Stimulated activated CD8-positive, alpha-beta memory T cell treated with anti-CD3 and anti-CD28 coated beads, Interleukin-7, amount 100 ng/mL, for 24 hours (primary cell): Measurements from ENCODE around the gene DOCK1.

ENCODE experiments used
- DNase-seq: peaks from one replicate; pipeline ENCODE4 v3.0.0-alpha.2; 2020; ENCODE audit warnings: low read depth

DOCK1 gene

DNA sequence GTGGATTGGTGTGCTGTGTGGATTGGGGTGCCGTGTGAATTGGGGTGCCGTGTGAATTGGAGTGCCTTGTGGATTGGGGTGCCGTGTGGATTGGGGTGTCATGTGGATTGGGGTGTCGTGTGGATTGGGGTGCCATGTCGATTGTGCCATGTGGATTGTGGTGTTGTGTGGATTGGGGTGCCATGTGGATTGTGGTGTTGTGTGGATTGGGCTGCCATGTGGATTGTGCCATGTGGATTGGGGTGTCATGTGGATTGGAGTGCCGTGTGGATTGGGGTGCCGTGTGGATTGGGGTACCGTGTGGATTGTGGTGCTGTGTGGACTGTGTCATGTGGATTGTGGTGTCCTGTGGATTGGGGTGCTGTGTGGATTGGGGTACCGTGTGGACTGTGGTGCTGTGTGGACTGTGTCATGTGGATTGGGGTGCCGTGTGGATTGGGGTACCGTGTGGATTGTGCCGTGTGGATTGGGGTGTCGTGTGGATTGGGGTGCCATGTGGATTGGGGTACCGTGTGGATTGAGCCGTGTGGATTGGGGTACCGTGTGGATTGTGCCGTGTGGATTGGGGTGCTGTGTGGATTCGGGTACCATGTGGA lies 523.3 kb downstream of the DOCK1 start:
- no peak for DNase-seq

DNA sequence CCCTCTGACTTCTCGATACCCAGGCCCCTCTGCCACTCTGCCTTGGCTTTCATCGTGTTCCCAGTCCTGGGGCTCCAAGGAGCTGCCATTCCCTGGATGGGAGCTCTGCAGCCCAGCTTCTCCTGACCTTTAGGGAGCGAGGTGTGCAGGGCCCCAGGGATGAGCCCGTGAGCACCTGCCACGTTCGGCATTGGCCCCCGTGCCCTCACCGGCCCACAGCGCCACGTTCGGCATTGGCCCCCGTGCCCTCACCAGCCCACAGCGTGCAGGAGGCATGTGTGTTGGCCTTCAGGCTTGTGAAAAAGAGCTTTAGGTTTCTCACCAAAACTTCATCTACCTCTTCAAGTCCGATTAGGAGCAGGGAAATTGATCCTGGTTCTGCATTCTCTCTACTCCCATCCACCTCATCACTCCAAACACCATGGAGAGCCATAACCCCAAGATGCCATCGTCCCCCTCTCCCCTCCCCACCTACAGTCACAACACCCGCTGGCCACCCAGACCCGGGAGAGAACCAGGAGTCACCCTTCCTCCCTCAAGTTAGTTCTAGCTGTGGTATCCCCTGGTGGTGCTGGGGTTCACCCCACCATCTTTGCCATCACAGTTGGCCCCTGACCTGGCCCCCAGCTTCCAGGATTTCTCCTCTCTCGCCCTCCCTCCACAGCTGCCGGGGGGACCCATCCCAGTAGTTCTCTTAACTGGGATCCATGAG lies 524.5 kb downstream of the DOCK1 start:
- no peak for DNase-seq

DNA sequence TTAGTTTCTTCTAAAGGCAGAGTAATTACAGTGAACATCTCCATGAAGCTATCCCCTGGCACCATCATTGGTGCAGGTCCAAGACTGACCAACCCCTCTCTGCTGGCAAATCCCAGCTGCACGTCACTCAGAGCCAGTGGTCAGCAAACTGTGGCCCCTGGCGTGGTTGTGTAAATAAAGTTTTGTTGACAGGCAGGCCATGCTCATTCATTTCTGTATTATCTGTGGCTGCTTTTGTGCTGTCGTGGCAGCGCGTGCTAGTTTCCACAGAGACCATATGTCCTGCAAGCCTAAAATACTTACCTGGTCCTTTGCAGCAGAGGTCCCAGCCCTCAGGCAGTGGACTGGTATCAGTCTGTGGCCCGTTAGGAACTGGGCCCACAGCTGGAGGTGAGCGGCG lies 526.3 kb downstream of the DOCK1 start:
- DNase-seq = no peak

- DNase-seq = no peak
These were observed 528.8 kb downstream of the DOCK1 start for GRCh38 chr10:127434006-127434405.

- DNase-seq = no peak
These were observed 530.0 kb downstream of the DOCK1 start for GRCh38 chr10:127435246-127435645.

DNA sequence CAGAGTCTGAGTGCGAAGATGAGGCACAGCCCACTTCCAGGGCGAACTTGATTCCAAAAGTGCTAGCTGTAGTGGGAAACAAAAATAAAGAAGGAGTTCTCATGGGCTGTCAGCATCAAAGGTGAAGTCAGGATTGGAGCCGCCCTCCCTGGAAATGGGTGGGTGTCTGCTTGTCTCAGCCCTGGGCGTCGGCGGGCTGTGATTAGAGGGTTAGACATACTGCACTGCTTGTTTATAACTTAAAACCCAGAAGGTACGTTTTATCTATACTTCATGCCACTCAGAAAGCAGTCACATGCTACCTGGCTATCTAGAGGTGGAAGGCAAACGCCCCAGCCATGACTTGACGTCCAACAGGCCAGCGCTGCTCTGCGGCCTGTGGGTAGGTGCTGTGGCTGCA lies 535.1 kb downstream of the DOCK1 start:
- no peak for DNase-seq

DNA sequence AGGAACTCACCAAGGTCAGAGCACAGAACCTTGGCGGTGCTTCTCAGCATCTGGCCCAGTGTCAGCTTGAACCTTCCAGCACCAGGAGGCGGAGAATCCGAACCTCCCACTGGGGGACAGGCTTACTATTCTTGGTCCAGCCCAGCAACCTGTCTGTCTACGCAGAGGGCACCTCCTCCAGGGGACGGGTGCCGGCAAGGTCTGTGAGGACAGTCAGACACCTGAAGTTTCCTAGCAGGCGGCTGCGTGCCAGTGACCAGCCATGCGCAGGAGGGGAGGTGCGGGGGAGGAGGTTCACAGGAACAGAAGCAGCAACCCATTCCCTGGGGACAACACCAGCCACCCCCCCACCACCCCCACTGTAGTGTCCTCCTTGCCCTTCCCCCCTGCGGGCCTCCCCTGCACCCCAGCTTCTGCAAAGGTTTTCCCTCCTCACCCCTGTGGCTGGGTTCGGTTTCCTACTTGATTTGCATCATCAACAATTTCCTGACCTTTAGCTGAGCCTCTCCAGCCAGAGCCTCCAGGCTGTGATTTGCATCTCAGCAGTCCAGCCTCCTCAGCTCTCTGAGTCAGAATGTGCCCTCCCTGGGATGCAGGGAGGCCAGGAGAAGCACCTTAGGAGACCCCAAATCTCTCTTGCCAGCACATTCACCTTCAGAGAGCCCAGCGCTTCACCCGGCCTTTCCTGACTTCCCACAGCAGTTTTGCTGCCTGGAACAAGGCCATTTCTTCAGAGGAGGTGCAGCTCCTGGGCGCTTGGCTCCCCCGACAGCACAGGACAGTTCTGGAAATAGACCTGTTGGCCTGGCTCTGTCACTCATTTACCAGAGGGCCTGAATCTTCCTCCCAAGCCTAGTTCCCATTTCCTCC lies 536.4 kb downstream of the DOCK1 start:
- DNase-seq = no peak

DNA sequence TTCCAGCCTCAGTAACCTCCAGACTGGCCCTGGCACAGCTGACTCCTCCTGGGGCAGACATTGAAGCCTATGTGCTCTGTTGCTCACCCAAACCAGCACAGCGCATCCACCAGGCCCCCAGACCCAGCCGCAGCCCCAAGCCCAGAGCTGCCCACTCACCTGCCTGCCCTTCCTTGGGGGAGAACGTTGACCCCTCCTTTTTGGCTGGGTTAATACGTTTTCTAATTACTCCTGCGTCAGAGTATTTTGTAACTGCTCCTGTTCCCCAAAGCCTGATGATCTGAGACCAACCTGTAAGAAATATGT lies 536.9 kb downstream of the DOCK1 start:
- DNase-seq = no peak

DNA sequence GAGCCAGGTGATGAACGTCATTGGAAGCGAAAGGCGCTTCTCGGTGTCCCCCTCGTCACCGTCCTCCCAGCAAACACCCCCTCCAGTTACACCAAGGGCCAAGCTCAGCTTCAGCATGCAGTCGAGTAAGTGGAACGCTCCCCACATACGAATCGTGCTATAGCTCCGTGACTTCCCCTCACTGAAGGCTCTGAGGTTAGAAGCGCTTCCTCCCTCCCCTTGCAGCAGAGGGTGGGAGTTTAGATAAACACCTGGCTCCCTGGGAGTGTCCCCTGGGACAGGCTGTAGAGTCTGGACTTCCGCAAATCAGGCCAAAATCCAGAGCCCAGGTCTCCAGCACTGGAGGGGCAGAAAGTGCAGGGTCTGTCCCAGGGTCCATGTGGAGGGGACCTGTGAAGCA lies 538.9 kb downstream of the DOCK1 start:
- DNase-seq = no peak

- no peak for DNase-seq
These were observed 542.0 kb downstream of the DOCK1 start for GRCh38 chr10:127447197-127447596.

- DNase-seq = no peak
These were observed 544.3 kb downstream of the DOCK1 start for GRCh38 chr10:127449490-127449889.

GRCh38 chr10:127450644-127451043 lies 545.4 kb downstream of the DOCK1 start:
- DNase-seq = no peak

GRCh38 chr10:127451628-127452027 lies 546.4 kb downstream of the DOCK1 start:
- DNase-seq = no peak

- no peak for DNase-seq
These were observed 547.3 kb downstream of the DOCK1 start for GRCh38 chr10:127452568-127452967.

GRCh38 chr10:127453706-127454105 lies 548.5 kb downstream of the DOCK1 start:
- no peak for DNase-seq

DNA sequence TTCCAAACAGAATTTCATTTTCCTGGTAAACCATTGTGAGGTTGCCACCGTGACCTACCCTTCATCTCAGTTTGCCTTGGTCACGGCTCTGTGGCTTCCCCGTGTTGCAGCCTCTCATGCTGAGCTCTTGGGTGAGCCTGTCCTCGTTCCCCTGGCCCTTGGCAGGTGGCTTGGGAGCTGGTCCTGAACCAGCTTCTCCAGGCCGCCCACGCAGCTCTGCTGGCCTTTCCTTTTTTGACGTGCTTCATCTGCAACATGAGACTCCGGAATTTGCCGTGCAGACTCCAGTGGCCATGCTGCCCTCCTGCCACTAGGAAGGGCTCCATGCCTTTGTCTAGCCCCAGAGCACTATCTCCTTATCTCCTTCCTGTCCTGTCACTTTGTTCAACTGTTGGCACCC lies 550.9 kb downstream of the DOCK1 start:
- no peak for DNase-seq

- DNase-seq = no peak
These were observed 553.0 kb downstream of the DOCK1 start for GRCh38 chr10:127458016-127458810.

- DNase-seq = no peak
These were observed 553.6 kb downstream of the DOCK1 start for GRCh38 chr10:127458829-127459228.

DNA sequence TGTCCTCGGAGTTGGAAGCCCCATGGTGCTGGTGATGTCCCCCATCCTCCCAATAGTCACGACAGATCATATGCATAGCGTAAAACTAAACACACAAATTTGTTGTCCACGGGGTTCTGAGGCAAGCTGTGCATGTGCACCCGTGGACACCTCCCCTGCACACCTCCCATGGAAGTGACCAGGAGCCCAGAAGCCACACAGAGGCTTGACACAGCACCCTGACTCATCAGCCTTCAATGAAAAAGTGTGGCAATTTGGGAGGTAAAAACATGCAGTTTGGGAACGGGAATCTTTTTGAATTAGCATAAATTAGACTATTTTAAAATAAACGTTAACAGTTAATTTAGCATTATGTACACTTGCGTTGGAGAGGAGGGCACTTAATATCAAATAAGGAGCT lies 554.7 kb downstream of the DOCK1 start:
- DNase-seq = no peak

- no peak for DNase-seq
These were observed 557.5 kb downstream of the DOCK1 start for GRCh38 chr10:127462643-127463295.

DNA sequence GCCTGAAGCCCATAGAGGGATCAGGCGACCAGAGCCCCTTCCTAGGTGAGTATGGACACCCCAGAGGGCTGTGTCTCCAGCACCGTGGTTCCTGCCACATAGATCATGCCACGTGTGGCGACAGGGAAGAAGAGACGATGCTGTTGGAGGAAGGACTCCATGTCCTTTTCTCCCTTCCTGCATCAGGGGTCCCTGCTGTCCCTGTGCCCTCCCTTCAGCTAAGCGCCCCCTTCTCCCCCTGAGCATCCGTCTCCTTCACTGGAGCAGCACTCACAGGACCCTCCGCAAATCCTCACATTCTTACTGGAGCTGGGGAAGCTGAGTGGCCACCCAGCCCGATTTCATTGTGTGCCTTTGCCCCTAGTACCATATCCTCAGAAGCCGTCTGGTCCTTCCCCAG lies 558.3 kb downstream of the DOCK1 start:
- no peak for DNase-seq

DNA sequence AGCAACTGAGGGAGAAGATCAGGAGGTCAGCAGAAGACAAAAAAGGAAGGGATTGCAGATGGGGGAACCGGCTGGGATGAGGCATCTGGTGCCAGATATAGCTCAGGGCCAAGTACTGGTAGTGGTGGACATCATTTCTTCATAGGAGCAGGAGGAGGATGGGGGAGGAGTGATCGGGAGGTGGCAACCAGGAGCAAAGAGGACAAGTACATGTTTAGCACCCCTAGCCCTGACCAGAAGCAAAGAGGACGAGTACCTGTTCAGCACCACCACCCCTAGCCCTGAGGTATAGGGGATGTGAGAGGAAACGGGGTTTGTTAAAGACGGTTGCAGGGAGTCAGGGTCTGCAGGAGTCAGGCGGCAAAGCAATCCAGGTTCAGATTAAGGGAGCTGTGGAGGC lies 559.3 kb downstream of the DOCK1 start:
- no peak for DNase-seq
